ENCODE measurements around the gene DLGAP1.

The DLGAP1 gene

GRCh38 chr18:3839581-3839981 is 615.5 kb downstream of the DLGAP1 start:
- H3K36me3 ChIP-seq, result no peaks in the 10 kb centered on the region
- TF ChIP-seq CTCF (IDR thresholded peaks at IDR 0.05; ENCODE audit: low read depth, low read length), result no peak
- H3K27me3 ChIP-seq, result no peaks in the 10 kb centered on the region
- DNase-seq, result no peak
- no peak overlapping the region for H3K4me3 ChIP-seq (ENCODE audit: low read depth, low read length)
- no peaks in the 10 kb centered on the region for H3K4me1 ChIP-seq
- no peaks in the 10 kb centered on the region for H3K9me3 ChIP-seq

- Histone ChIP-seq H3K36me3 (no peaks in the 10 kb centered on the region), H3K27me3 (no peaks in the 10 kb centered on the region), H3K4me1 (no peaks in the 10 kb centered on the region), H3K9me3 (no peaks in the 10 kb centered on the region), H3K4me3 (ENCODE audit: low read depth, low read length) (no peak overlapping the region)
- no peak for DNase-seq
- no peak for TF ChIP-seq CTCF (IDR thresholded peaks at IDR 0.05; ENCODE audit: low read depth, low read length)
Measured at GRCh38 chr18:3836483-3837335, 618.4 kb downstream of the DLGAP1 start.

- no peaks in the 10 kb centered on the region for H3K9me3 ChIP-seq
- H3K4me1 ChIP-seq, result no peaks in the 10 kb centered on the region
- no peak for TF ChIP-seq CTCF (IDR thresholded peaks at IDR 0.05; ENCODE audit: low read depth, low read length)
- H3K27me3 ChIP-seq, result no peaks in the 10 kb centered on the region
- DNase-seq, result no peak
- H3K36me3 ChIP-seq, result no peaks in the 10 kb centered on the region
- H3K4me3 ChIP-seq (ENCODE audit: low read depth, low read length), result no peak overlapping the region
Measured at GRCh38 chr18:3832025-3832638, 623.0 kb downstream of the DLGAP1 start.

GRCh38 chr18:3830604-3831003 is 624.5 kb downstream of the DLGAP1 start:
- H3K27me3 ChIP-seq, result no peaks in the 10 kb centered on the region
- H3K4me3 ChIP-seq (ENCODE audit: low read depth, low read length), result no peak overlapping the region
- DNase-seq, result no peak
- H3K36me3 ChIP-seq, result no peaks in the 10 kb centered on the region
- no peaks in the 10 kb centered on the region for H3K9me3 ChIP-seq
- no peaks in the 10 kb centered on the region for H3K4me1 ChIP-seq
- no peak for TF ChIP-seq CTCF (IDR thresholded peaks at IDR 0.05; ENCODE audit: low read depth, low read length)

GRCh38 chr18:3827236-3827845 is 627.8 kb downstream of the DLGAP1 start:
- DNase-seq, result no peak
- Histone ChIP-seq H3K27me3 (no peaks in the 10 kb centered on the region), H3K4me1 (no peaks in the 10 kb centered on the region), H3K36me3 (no peaks in the 10 kb centered on the region), H3K9me3 (no peaks in the 10 kb centered on the region), H3K4me3 (ENCODE audit: low read depth, low read length) (no peak overlapping the region)
- no peak for TF ChIP-seq CTCF (IDR thresholded peaks at IDR 0.05; ENCODE audit: low read depth, low read length)

- no peaks in the 10 kb centered on the region for H3K4me1 ChIP-seq
- no peaks in the 10 kb centered on the region for H3K36me3 ChIP-seq
Measured at GRCh38 chr18:3826021-3826420, 629.1 kb downstream of the DLGAP1 start.

More at GRCh38 chr18:3826021-3826420, 629.1 kb downstream of the DLGAP1 start:
- Histone ChIP-seq H3K9me3 (no peaks in the 10 kb centered on the region), H3K27me3 (no peaks in the 10 kb centered on the region), H3K4me3 (ENCODE audit: low read depth, low read length) (no peak overlapping the region)
- no peak for TF ChIP-seq CTCF (IDR thresholded peaks at IDR 0.05; ENCODE audit: low read depth, low read length)
- DNase-seq, result no peak
